RWPE1 (cell line): Measurements from ENCODE around the gene GJA1.
A peak's percentile ranks its signal among the peaks of the same experiment; 100 is the strongest.

ENCODE experiments used
- CTCF ChIA-PET: fragments of 350-600 bp; sonication (Branson Sonifier 250); formaldehyde crosslinking; extraction: SDS; loops from one replicate; lab custom pipeline; 2021; lab: Yijun Ruan, JAX
- POLR2A ChIA-PET: fragments of 400-600 bp; formaldehyde crosslinking; extraction: SDS; loops from one replicate; lab custom pipeline; 2020; ENCODE audit warnings: antibody characterized with exemption; ENCODE audit not compliant: low non-redundant PET; lab: Yijun Ruan, JAX
- DNase-seq: peaks from one replicate; pipeline ENCODE4 v3.0.0; 2012; ENCODE audit warnings: low spot score
- H3K27ac ChIP-seq: fragments of 450-650 bp; 2 replicates; pipeline ENCODE4 v1.5.1; 2017
- TF ChIP-seq, protein P1 (sequence below): fragments of 450-650 bp; conservative IDR thresholded peaks from 2 replicates; pipeline ENCODE4 v1.5.1; 2017; ENCODE audit warnings: low read depth, mild to moderate bottlenecking

Gene GJA1

DNA sequence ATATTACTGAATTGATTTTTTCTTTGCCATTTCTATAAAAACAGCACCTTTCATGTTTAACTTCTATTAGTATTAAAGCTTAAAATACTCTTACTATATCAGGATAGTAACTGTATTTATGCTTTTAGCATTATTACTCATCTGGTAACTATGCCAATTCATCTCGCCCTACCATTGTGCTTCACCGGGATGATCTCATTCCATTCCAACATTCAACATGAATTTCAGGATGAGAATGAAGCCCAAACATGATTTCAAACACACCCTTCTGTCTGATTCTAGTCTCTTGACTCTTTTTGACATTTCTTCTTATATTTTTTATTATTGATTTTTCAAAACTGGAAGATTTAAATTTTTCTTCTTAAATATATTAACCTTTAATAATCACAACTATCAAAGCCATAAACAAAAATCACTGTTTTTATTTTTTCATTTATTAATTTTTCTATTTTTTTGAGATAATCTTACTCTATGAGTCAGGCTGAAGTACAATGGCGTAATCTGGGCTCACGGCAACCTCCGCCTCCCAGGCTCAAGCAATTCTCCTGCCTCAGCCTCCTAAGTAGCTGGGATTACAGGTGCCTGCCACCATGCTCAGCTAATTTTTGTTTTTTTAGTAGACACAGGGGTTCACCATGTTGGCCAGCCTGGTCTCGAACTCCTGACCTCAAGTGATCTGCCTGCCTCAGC lies 46.7 kb downstream of the GJA1 start:
- TF ChIP-seq, protein P1, sequence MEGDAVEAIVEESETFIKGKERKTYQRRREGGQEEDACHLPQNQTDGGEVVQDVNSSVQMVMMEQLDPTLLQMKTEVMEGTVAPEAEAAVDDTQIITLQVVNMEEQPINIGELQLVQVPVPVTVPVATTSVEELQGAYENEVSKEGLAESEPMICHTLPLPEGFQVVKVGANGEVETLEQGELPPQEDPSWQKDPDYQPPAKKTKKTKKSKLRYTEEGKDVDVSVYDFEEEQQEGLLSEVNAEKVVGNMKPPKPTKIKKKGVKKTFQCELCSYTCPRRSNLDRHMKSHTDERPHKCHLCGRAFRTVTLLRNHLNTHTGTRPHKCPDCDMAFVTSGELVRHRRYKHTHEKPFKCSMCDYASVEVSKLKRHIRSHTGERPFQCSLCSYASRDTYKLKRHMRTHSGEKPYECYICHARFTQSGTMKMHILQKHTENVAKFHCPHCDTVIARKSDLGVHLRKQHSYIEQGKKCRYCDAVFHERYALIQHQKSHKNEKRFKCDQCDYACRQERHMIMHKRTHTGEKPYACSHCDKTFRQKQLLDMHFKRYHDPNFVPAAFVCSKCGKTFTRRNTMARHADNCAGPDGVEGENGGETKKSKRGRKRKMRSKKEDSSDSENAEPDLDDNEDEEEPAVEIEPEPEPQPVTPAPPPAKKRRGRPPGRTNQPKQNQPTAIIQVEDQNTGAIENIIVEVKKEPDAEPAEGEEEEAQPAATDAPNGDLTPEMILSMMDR = no peak
- peak overlapping the region; percentile 92 for H3K27ac ChIP-seq
- CTCF ChIA-PET = interaction anchor here (0.7 kb wide), 1 partner anchor 552 kb away, joined by 3 read pairs; no protein-coding TSS in a partner anchor

DNA sequence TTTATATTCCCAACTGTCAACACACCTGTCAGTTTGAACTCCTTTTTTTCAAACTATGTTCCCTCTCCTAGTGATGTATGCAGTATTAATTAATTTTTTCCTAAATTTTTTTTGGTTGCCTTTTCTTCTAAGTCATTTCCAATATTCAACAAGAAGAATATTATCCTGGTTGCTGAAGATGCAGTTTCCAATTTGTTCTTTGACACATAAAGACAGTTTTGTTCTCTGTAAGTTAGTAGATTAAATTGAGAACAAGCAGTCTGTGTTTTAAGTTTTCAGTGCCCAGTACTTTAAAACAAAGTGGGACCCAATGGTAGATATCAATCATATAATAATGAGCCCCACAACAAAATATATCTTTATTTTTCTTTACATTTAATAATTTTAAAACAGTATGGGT lies 47.3 kb downstream of the GJA1 start:
- CTCF ChIA-PET = no interaction called here
- peak overlapping the region; percentile 92 for H3K27ac ChIP-seq
- POLR2A ChIA-PET = no interaction called here
- no peak for DNase-seq
- TF ChIP-seq, protein P1 = no peak

More for the DNA sequence above, 46.7 kb downstream of the GJA1 start:
- POLR2A ChIA-PET = no interaction called here
- peak; percentile 88 for DNase-seq

GRCh38 chr6:121485359-121485811 lies 49.9 kb downstream of the GJA1 start:
- TF ChIP-seq, protein P1 = no peak
- POLR2A ChIA-PET = no interaction called here
- CTCF ChIA-PET = no interaction called here
- H3K27ac ChIP-seq = no peak overlapping the region
- peak; percentile 36 for DNase-seq

- H3K27ac ChIP-seq = no peak overlapping the region
- TF ChIP-seq, protein P1 = no peak
- ChIA-PET POLR2A (no interaction called here), CTCF (no interaction called here)
- no peak for DNase-seq
These were observed 56.1 kb downstream of the GJA1 start for GRCh38 chr6:121491576-121491975.

GRCh38 chr6:121492536-121492935 lies 57.1 kb downstream of the GJA1 start:
- ChIA-PET CTCF (no interaction called here), POLR2A (no interaction called here)
- TF ChIP-seq, protein P1 = no peak
- DNase-seq = no peak
- H3K27ac ChIP-seq = no peak overlapping the region

GRCh38 chr6:121497970-121498375 lies 62.5 kb downstream of the GJA1 start:
- POLR2A ChIA-PET = no interaction called here
- DNase-seq = no peak
- TF ChIP-seq, protein P1 = no peak
- CTCF ChIA-PET = interaction anchor here (0.7 kb wide), 1 partner anchor 134 kb away, joined by 3 read pairs; no protein-coding TSS in a partner anchor
- H3K27ac ChIP-seq = no peak overlapping the region
